Stimulated activated CD4-positive, alpha-beta T cell treated with anti-CD3 and anti-CD28 coated beads, Interleukin-4, amount 100 ng/mL, for 24 hours (primary cell): ENCODE data around the gene SHTN1.

Source experiments
- DNase-seq: peaks from one replicate; pipeline ENCODE4 v3.0.0-alpha.2; 2020

The SHTN1 gene

GRCh38 chr10:116866066-116866465 lies 138.9 kb downstream of the SHTN1 start:
- no peak for DNase-seq

- DNase-seq: no peak
Observed at GRCh38 chr10:116864436-116864835, 140.6 kb downstream of the SHTN1 start.

- DNase-seq: no peak
Observed at GRCh38 chr10:116861796-116862195, 143.2 kb downstream of the SHTN1 start.

- DNase-seq: no peak
Observed at GRCh38 chr10:116857156-116857555, 147.8 kb downstream of the SHTN1 start.

- DNase-seq: no peak
Observed at GRCh38 chr10:116853701-116854100, 151.3 kb downstream of the SHTN1 start.

GRCh38 chr10:116853287-116853686 lies 151.7 kb downstream of the SHTN1 start:
- DNase-seq: no peak

- DNase-seq: no peak
Observed at GRCh38 chr10:116852246-116852645, 152.7 kb downstream of the SHTN1 start.

GRCh38 chr10:116850058-116850611 lies 154.9 kb downstream of the SHTN1 start:
- no peak for DNase-seq

GRCh38 chr10:116849248-116850057 lies 155.5 kb downstream of the SHTN1 start, which contains the start of gene ENO4:
TSS of gene ENO4 (plus strand) at chr10:116849499. CDS start at chr10:116849567, 68 bp downstream.
- no peak for DNase-seq

GRCh38 chr10:116848944-116849247 lies 156.1 kb downstream of the SHTN1 start:
- no peak for DNase-seq

- DNase-seq: no peak
Observed at GRCh38 chr10:116848032-116848943, 156.7 kb downstream of the SHTN1 start.

- no peak for DNase-seq
Observed at GRCh38 chr10:116845823-116846222, 159.2 kb downstream of the SHTN1 start.

GRCh38 chr10:116840389-116841075 lies 164.5 kb downstream of the SHTN1 start:
- no peak for DNase-seq

GRCh38 chr10:116838143-116838725 lies 166.8 kb downstream of the SHTN1 start:
- no peak for DNase-seq

- DNase-seq: no peak
Observed at GRCh38 chr10:116836902-116837523, 168.0 kb downstream of the SHTN1 start.

GRCh38 chr10:116836083-116836482 lies 168.9 kb downstream of the SHTN1 start:
- DNase-seq: no peak

- DNase-seq: no peak
Observed at GRCh38 chr10:116835658-116836057, 169.3 kb downstream of the SHTN1 start.

- DNase-seq: no peak
Observed at GRCh38 chr10:116833986-116834985, 170.7 kb downstream of the SHTN1 start.

GRCh38 chr10:116831790-116832189 lies 173.2 kb downstream of the SHTN1 start:
- DNase-seq: no peak
